Ovary (tissue), 9 donors: ENCODE results near the gene TOMM7. TPM values are rescaled to one million over a fixed set of nuclear protein-coding genes. Genes with fewer than 3 reads are reported as not detected.
"Not testable (repeated sequence)": the region's sequence is repeated elsewhere in the genome, so short reads cannot be mapped to it uniquely, and the experiment has no call there.

Source experiments
- DNase-seq, 5 donors: peaks; one replicate each; pipeline ENCODE4 v3.0.0-alpha.2; 2019 to 2020
- H3K27ac ChIP-seq, 2 donors: fragments of 200-600 bp; one replicate each; pipeline versions ENCODE4 v1.5.1 to v1.8.0; 2019 to 2022
- H3K27me3 ChIP-seq: fragments of 200-600 bp; one replicate; pipeline ENCODE4 v1.8.0; 2022
- H3K36me3 ChIP-seq: fragments of 200-600 bp; sonication (generic); one replicate; pipeline ENCODE4 v1.5.1; 2019
- H3K4me1 ChIP-seq: one replicate; pipeline ENCODE4 v1.8.1; 2013; ENCODE audit warnings: mild to moderate bottlenecking, moderate library complexity; ENCODE audit not compliant: insufficient read depth
- H3K4me3 ChIP-seq: fragments of 200-600 bp; sonication (generic); one replicate; pipeline ENCODE4 v1.5.1; 2017
- H3K9me3 ChIP-seq, 2 donors: fragments of 200-600 bp in 1 of 2; sonication (generic) in 1 of 2; one replicate each; pipeline versions ENCODE4 v1.5.1 to v1.8.1; 2013 to 2019; ENCODE audit warnings: mild to moderate bottlenecking in 1 of 2, moderate library complexity in 1 of 2
- EP300 ChIP-seq: sonication (generic); formaldehyde crosslinking; IDR thresholded peaks from one replicate; pipeline ENCODE4 v1.6.1; 2017; ENCODE audit warnings: antibody characterized with exemption
- POLR2A ChIP-seq: fragments of 450-650 bp; IDR thresholded peaks from one replicate; pipeline ENCODE4 v1.6.1; 2017; ENCODE audit warnings: antibody characterized with exemption, mild to moderate bottlenecking, moderate library complexity
- whole genome bisulfite sequencing, 3 donors: extraction: QIAGEN DNeasy Blood & Tissue Kit in 1 of 3; methylation state at CpG; one replicate each; pipeline versions ENCODE4 v1.1.5 to v1.1.7; 2013 to 2017; 5-methylcytosine and 5-hydroxymethylcytosine counted together
- intact Hi-C, 4 donors: fragments of 100-400 bp; cut with DNase I; formaldehyde crosslinking; loops; one replicate each; pipeline versions ENCODE4 v1.11.0 to v1.15.1; 2022 to 2023
- polyA plus RNA-seq, 2 donors: library from polyadenylated mRNA; stranded (reverse); fragments of 200-250 nt in 1 of 2; fragments of 350-450 nt in 1 of 2; fragmentation: Illumina TruSeq in 1 of 2; extraction: RNeasy Lipid Tissue Mini Kit (QIAGEN cat#74804) in 1 of 2; gene quantifications; one replicate each; pipeline ENCODE4 v1.2.3, GENCODE V29; 2013 to 2014
- total RNA-seq, 7 donors: library from RNA; depleted of rRNA in 2 of 7; stranded (reverse); fragments of >200 nt in 2 of 7; fragmentation: NEBNext Ultra II Directional in 3 of 7; extraction: Animal tissue kit (Norgen Biotek cat#: 25700) in 3 of 7; gene quantifications; one replicate each; pipeline versions ENCODE4 v1.1.0 to v1.2.4, GENCODE V29; 2016 to 2023
- TF ChIP-seq, protein P1 (sequence below), 3 donors: fragments of 450-650 bp in 2 of 3; fragments of 200-600 bp in 1 of 3; IDR thresholded peaks; one replicate each; pipeline versions ENCODE4 v1.5.1 to v1.8.0; 2016 to 2022; ENCODE audit warnings: antibody characterized with exemption in 3 of 3, mild to moderate bottlenecking in 1 of 3
- donor health status: DM: no; HTN: no; CAD: no; lungs with moderate emphysema.
- donor health status: DM: no; HTN: no; CAD: no.
- donor health status: Bipolar disorder and iron deficiency.
- donor health status: DM: yes; HTN: yes; CAD: no.
- donor health status: DM: no; HTN: no; CAD: no.
- donor health status: DM: yes; HTN: yes; CAD: no.

TOMM7 gene
- total and polyA plus RNA-seq, 9 donors = 267 to 869 (median 586) TPM

DNA sequence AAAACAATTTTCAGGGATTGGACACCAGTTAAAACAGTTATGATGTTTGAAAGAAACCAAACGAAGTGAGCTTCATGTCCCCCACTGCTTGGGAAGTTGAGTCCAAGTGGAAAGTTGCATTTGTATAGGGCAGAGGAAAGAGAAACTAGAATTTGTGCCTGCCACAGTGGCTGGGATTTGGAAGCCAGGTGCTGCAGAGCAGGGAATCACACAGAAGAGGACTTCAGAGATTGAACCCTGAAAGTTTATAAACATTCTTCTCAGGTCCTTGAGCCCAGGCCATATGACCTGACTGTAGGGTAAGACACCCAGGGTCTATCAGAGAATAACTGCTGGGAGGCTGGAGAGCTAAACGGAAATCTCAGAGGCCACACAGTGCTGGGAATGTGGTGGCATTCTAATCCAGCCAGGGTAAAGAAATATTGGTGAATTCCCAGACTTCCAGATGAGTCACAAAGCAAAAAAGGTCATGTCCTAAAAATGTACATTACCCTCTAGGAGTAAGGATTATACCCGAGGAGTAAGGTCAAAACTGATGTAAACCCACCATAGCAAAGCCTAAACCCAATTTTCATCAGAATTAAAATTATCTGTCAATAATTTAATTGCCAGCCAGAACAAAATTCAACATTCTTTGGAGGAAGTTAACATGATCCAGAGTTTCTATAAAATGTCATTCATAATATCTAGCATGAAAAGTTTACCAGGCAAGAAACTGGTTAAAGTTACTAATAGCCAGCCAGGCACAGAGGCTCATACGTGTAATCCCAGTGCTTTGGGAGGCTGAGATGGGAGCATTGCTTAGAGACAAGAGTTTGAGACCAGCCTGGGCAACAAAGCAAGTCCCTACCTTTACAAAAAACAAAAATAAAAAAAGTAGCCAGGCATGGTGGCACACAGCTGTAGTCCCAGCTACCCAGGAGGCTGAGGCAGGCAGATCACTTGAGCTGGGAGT, 31.2 kb downstream of the TOMM7 start:
- WGBS, 3 donors = 33 to 42% (median 37%) methylated on average over 4 of the region's 4 CpGs
- no peaks in the 10 kb centered on the region for H3K4me1 ChIP-seq

DNA sequence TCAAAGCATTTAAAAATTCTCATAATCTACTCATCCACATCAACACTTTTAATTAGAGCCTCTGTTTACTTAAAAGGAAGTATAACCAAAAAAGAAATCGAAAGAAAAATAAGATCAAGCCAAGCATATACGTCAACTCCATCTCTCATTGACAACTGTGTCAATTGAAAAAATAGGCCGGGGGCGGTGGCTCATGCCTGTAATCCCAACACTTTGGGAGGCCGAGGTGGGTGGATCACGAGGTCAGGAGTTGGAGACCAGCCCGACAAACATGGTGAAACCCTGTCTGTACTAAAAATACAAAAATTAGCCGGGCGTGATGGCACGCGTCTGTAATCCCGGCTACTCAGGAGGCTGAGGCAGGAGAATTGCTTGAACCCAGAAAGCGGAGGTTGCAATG, 32.0 kb downstream of the TOMM7 start:
- intact Hi-C loops, H3K4me1 ChIP-seq, H3K27me3 ChIP-seq, H3K27ac ChIP-seq, DNase-seq, H3K36me3 ChIP-seq, H3K9me3 ChIP-seq, H3K4me3 ChIP-seq: not testable (repeated sequence)
- 83 to 91% (median 89%) methylated on average over 13 of the region's 13 CpGs for WGBS, 3 donors

More for the DNA sequence above, 31.2 kb downstream of the TOMM7 start:
- Histone ChIP-seq H3K4me3 (no peak overlapping the region), H3K27ac (no peak overlapping the region), H3K27me3 (no peaks in the 10 kb centered on the region), H3K36me3 (no peaks in the 10 kb centered on the region), H3K9me3 (no peaks in the 10 kb centered on the region)
- intact Hi-C loops = no loop called here
- no peak for TF ChIP-seq EP300
- TF ChIP-seq, protein P1, sequence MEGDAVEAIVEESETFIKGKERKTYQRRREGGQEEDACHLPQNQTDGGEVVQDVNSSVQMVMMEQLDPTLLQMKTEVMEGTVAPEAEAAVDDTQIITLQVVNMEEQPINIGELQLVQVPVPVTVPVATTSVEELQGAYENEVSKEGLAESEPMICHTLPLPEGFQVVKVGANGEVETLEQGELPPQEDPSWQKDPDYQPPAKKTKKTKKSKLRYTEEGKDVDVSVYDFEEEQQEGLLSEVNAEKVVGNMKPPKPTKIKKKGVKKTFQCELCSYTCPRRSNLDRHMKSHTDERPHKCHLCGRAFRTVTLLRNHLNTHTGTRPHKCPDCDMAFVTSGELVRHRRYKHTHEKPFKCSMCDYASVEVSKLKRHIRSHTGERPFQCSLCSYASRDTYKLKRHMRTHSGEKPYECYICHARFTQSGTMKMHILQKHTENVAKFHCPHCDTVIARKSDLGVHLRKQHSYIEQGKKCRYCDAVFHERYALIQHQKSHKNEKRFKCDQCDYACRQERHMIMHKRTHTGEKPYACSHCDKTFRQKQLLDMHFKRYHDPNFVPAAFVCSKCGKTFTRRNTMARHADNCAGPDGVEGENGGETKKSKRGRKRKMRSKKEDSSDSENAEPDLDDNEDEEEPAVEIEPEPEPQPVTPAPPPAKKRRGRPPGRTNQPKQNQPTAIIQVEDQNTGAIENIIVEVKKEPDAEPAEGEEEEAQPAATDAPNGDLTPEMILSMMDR (IDR thresholded peaks at IDR 0.05) = no peak
- no peak for TF ChIP-seq POLR2A
- DNase-seq = no peak

DNA sequence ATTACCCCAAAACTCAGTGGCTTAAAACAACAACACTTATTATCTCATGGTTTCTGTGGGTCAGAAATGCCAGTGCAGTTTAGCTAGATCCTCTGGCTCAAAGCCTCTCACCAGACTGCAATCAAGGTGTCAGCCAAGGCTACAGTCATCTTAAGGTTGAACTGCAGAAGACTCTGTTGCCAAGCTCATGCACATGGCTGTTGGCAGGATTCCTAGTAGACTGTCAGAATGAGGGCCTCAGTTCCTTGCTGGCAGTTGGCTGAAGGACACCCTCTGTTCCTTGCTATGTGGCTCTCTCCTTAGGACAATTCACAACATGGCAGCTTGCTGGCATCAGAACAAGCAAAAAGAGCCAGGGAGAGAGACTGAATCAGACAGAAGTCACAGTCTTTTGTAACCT, 34.7 kb downstream of the TOMM7 start:
- Histone ChIP-seq H3K9me3 (no peaks in the 10 kb centered on the region), H3K27ac (no peak overlapping the region), H3K4me3 (no peak overlapping the region), H3K4me1 (no peaks in the 10 kb centered on the region), H3K36me3 (no peaks in the 10 kb centered on the region), H3K27me3 (no peaks in the 10 kb centered on the region)
- TF ChIP-seq, protein P1 (IDR thresholded peaks at IDR 0.05) = no peak
- TF ChIP-seq POLR2A = no peak
- no peak for TF ChIP-seq EP300
- intact Hi-C loops = no loop called here
- DNase-seq = no peak

DNA sequence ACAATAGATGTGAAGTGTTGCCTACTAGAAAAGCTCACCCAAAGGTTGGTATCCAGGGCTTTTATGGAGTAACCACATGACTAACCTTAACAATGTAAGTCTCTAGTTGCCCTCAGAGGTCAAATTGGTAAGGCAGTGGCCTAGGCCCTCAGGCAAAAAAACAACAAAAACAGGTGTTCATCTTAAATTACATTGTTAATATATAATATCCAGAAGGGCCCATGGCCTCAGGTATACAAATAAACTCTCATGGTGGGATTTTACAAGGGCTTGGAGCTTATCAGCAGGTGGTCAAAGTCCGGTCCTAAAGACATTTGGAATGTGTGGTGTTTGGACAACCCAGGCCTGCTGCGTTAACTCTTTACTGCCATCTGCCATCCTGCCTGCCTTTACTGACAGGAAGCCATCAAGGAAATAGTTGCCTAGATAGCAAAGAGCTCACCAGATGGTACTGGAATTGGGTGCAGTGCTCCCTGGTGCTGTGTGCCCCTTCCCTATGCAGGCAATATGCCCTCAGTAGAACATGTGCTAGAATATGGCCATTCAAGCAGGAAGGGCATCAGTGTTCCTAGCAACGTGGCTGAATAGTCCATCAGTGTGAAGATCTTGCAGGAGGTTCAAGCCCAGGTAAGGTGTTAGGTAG, 36.2 kb downstream of the TOMM7 start:
- H3K27ac ChIP-seq = no peak overlapping the region
- peaks cover under 1% of the 10 kb centered on the region for H3K4me1 ChIP-seq
- TF ChIP-seq EP300 = no peak
- no peak for TF ChIP-seq POLR2A
- TF ChIP-seq, protein P1 (IDR thresholded peaks at IDR 0.05) = no peak
- no peaks in the 10 kb centered on the region for H3K9me3 ChIP-seq
- no peak for DNase-seq
- H3K36me3 ChIP-seq = no peaks in the 10 kb centered on the region
- intact Hi-C loops = no loop called here
- WGBS, 3 donors = 49 to 54% (median 49%) methylated on average over 3 of the region's 3 CpGs
- no peaks in the 10 kb centered on the region for H3K27me3 ChIP-seq
- H3K4me3 ChIP-seq = no peak overlapping the region

DNA sequence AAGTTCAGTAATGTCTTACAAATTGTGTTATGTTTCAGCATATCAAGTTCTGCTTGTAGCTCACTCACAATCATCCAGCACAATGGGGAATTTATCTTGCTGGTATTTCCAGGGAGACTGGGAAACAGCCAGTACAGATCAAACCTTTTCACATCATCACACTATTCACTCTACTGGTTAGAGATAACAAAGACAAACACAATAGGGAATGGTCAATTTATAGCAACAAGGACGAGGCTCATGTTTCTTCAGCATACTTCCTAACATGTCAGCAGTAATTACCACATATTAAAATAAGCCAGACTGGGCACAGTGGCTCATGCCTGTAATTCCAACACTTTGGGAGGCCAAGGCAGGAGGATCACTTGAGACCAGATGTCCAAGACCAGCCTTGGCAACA, 38.3 kb downstream of the TOMM7 start:
- no peaks in the 10 kb centered on the region for H3K9me3 ChIP-seq
- H3K27me3 ChIP-seq = no peaks in the 10 kb centered on the region
- no peak overlapping the region for H3K27ac ChIP-seq
- no peaks in the 10 kb centered on the region for H3K36me3 ChIP-seq
- 6 to 26% (median 18%) methylated on average over 1 of the region's 1 CpG for WGBS, 3 donors
- intact Hi-C loops = no loop called here
- no peak for DNase-seq
- no peak overlapping the region for H3K4me3 ChIP-seq
- TF ChIP-seq EP300 (no peak), POLR2A (no peak)
- TF ChIP-seq, protein P1 (IDR thresholded peaks at IDR 0.05) = no peak
- H3K4me1 ChIP-seq = peaks cover 2% of the 10 kb centered on the region
